Kidney (tissue), 22 donors: Measurements from ENCODE around the gene SAMD8. TPM values are rescaled to one million over a fixed set of nuclear protein-coding genes. Genes with fewer than 3 reads are reported as not detected.

Experiments used
- DNase-seq, 5 donors: peaks; one replicate each; pipeline ENCODE4 v3.0.0-alpha.2; 2013 to 2020
- FAIRE-seq: peaks from 2 replicates; lab custom pipeline; 2012; peaks lifted over from hg19 to GRCh38; lab: Jason Lieb, UNC
- H3K27ac ChIP-seq, 2 donors: one replicate each; pipeline ENCODE4 v1.7.0; 2013; ENCODE audit warnings: low read depth in 2 of 2, low read length in 2 of 2, inconsistent platforms in 1 of 2
- H3K27me3 ChIP-seq: one replicate; pipeline ENCODE4 v1.7.1; 2013; ENCODE audit warnings: low read length, inconsistent platforms; ENCODE audit not compliant: control insufficient read depth, insufficient read depth
- H3K36me3 ChIP-seq, 3 donors: one replicate each; pipeline versions ENCODE4 v1.7.0 to v1.7.1; 2013; ENCODE audit warnings: low read length in 3 of 3, control low read depth in 1 of 3, inconsistent platforms in 1 of 3; ENCODE audit not compliant: insufficient read depth in 3 of 3, control insufficient read depth in 2 of 3
- H3K4me1 ChIP-seq, 3 donors: one replicate each; pipeline versions ENCODE4 v1.7.0 to v1.7.1; 2013; ENCODE audit warnings: low read length in 3 of 3, inconsistent platforms in 1 of 3, low read depth in 1 of 3; ENCODE audit not compliant: control insufficient read depth in 2 of 3, insufficient read depth in 2 of 3
- H3K4me3 ChIP-seq, 3 donors: one replicate each; pipeline versions ENCODE4 v1.7.0 to v1.8.1; 2013; ENCODE audit warnings: low read length in 3 of 3, control low read depth in 1 of 3, inconsistent platforms in 1 of 3
- H3K9ac ChIP-seq, 3 donors: one replicate each; pipeline versions ENCODE4 v1.7.0 to v1.7.1; 2013; ENCODE audit warnings: low read length in 3 of 3, control low read depth in 1 of 3, inconsistent platforms in 1 of 3
- H3K9me3 ChIP-seq, 3 donors: one replicate each; pipeline versions ENCODE4 v1.7.0 to v1.7.1; 2013; ENCODE audit warnings: low read length in 3 of 3, control low read depth in 1 of 3, inconsistent platforms in 1 of 3; ENCODE audit not compliant: control insufficient read depth in 2 of 3, insufficient read depth in 1 of 3
- intact Hi-C: fragments of 100-400 bp; cut with DNase I; formaldehyde crosslinking; loops from one replicate; pipeline ENCODE4 v1.11.1; 2022
- long read RNA-seq, 10 donors: library from polyadenylated mRNA in 1 of 10; unstranded in 1 of 10; transcript quantifications; one replicate each; pipeline ENCODE4 v2.0.0 and lab custom pipeline, GENCODE V29; 2021 to 2026
- polyA plus RNA-seq: library from polyadenylated mRNA; stranded (reverse); fragments of 350-450 nt; fragmentation: Illumina TruSeq; extraction: RNeasy Lipid Tissue Mini Kit (QIAGEN cat#74804); gene quantifications from one replicate; pipeline ENCODE4 v1.2.3, GENCODE V29; 2014; ENCODE audit warnings: low read depth, low replicate concordance; ENCODE audit not compliant: insufficient read depth
- total RNA-seq: library from RNA; stranded (reverse); fragmentation: NEBNext Ultra II Directional; extraction: Animal tissue kit (Norgen Biotek cat#: 25700); gene quantifications from one replicate; pipeline ENCODE4 v1.2.1, GENCODE V29; 2021
- TF ChIP-seq, protein P1 (sequence below): IDR thresholded peaks from 3 replicates; pipeline ENCODE4 v1.5.1; 2012; ENCODE audit warnings: mild to moderate bottlenecking, moderate library complexity, borderline replicate concordance; ENCODE audit not compliant: insufficient read depth; ENCODE audit errors: extremely low read depth
- donor health status: control.
- donor health status: control.
- donor health status: control.
- donor health status: control.
- donor health status: control.
- donor health status: DM: yes; HTN: yes; CAD: no.
- donor health status: Normal renal cell carcinoma (clear cell type).

The SAMD8 gene
- total RNA-seq (20.5 TPM), polyA plus RNA-seq (5.3 TPM)
- long read RNA-seq, donor 1, partial matches to known transcripts = 0 of 3 reads
- long read RNA-seq, donor 1, other reads (novel, unspliced or antisense) = 0 of 3 reads
- long read RNA-seq, donor 2, partial matches to known transcripts = 0 of 1 reads
- long read RNA-seq, donor 2, other reads (novel, unspliced or antisense) = 0 of 1 reads
- long read RNA-seq, donor 3 = 0 reads
- long read RNA-seq, donor 4 = 0 reads
- long read RNA-seq, donor 5 = 0 reads
- long read RNA-seq, donor 6 = 0 reads
- long read RNA-seq, donor 7, partial matches to known transcripts = 2 of 14 reads
- long read RNA-seq, donor 7, other reads (novel, unspliced or antisense) = 8 of 14 reads
- long read RNA-seq, donor 8, partial matches to known transcripts = 0 of 1 reads
- long read RNA-seq, donor 8, other reads (novel, unspliced or antisense) = 0 of 1 reads
- long read RNA-seq, donor 9, partial matches to known transcripts = 0 of 1 reads
- long read RNA-seq, donor 9, other reads (novel, unspliced or antisense) = 0 of 1 reads
- long read RNA-seq, donor 10 = 0 reads

DNA sequence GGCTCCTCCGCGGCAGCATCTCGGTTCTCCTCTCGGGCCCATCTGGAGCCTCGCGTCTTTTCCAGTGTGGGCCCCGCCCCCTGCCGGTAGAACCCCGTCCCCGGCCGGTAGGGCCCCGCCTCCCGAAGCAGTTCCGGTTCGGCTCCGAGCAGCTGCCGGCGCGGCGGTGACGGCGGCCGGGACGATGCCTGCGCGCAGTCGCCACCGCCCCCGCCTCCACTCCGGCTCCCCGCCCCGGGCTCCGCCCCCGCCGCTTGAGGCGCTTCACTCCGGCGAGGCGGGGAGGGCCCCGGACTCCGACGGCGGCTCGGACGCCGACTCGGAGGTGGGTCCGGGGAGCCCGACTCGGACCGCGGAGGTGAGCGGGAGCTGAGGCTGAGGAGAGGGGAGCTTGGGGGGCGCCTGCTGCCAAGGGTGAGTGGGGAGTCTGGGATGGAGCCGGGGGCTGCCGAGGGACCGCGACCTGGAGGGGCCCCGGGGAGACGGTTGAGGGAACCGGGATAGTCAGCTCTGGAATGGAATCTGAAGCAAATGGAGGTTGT lies at the start of gene SAMD8:
SAMD8 (plus strand) TSS at position 292 of the 542 bp plus-strand sequence. CDS start 38,873 bp downstream, outside the sequence.
- no peaks in the 10 kb centered on the region for H3K36me3 ChIP-seq
- H3K4me1 ChIP-seq = peaks cover 0 to 10% (median 0%) of the 10 kb centered on the region in 3 donors
- peak within 1 kb of the TSS; percentile 78 to 96 (median 88) for H3K4me3 ChIP-seq
- no peak for FAIRE-seq
- no peaks in the 10 kb centered on the region for H3K27me3 ChIP-seq
- intact Hi-C loops = no loop called here
- DNase-seq = peak; percentile 96 to 99 (median 98)
- TF ChIP-seq, protein P1, sequence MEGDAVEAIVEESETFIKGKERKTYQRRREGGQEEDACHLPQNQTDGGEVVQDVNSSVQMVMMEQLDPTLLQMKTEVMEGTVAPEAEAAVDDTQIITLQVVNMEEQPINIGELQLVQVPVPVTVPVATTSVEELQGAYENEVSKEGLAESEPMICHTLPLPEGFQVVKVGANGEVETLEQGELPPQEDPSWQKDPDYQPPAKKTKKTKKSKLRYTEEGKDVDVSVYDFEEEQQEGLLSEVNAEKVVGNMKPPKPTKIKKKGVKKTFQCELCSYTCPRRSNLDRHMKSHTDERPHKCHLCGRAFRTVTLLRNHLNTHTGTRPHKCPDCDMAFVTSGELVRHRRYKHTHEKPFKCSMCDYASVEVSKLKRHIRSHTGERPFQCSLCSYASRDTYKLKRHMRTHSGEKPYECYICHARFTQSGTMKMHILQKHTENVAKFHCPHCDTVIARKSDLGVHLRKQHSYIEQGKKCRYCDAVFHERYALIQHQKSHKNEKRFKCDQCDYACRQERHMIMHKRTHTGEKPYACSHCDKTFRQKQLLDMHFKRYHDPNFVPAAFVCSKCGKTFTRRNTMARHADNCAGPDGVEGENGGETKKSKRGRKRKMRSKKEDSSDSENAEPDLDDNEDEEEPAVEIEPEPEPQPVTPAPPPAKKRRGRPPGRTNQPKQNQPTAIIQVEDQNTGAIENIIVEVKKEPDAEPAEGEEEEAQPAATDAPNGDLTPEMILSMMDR = no peak
- H3K9ac ChIP-seq = peak within 1 kb of the TSS; percentile 86 to 99 (median 99)
- H3K27ac ChIP-seq = peak within 1 kb of the TSS; percentile 96 to 99
- H3K9me3 ChIP-seq = no peaks in the 10 kb centered on the region

DNA sequence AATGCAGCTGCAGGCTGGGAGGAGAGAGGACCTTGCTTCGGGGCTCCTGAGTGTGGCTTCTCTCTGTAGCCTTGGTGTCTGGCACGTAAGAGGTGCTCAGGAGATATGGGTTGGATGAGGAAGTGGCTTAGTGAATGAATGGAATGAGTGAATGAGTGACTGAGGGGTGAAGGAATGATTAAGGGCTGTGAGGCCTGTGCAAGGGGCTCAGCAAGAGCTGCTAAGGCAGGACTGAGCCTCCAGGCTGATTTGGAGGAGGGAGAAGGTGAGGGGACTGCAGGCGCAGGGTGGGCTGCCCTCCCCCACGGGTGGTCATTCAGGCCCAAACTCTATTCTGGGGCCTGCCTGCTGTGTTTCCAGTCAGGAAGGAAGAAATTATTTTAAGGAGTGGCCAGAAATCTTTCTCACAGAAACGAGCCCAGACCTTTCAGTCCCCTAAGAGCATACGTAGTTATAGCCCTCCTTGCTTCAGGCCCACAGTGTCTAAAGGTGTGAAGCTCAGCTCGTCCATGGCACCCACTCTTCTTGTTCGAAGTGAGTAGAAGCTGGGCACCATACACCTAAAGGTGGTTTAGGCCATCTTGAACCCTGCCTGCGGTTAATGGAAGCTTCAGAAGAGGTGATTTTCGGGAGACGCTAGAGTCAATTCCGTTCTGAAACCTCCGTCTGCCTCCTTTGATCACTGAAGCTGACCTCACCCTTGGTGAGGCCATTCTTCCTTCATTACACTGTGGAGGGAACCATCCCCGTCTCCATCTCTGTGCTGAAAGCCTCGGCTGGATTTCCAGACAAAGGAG lies 49.5 kb upstream of the SAMD8 start:
- TF ChIP-seq, protein P1 = no peak
- Histone ChIP-seq H3K27me3 (no peaks in the 10 kb centered on the region), H3K9me3 (no peaks in the 10 kb centered on the region), H3K4me3 (no peak overlapping the region), H3K27ac (no peak overlapping the region), H3K4me1 (no peaks in the 10 kb centered on the region), H3K9ac (no peak overlapping the region), H3K36me3 (no peaks in the 10 kb centered on the region)
- DNase-seq (no peak), FAIRE-seq (no peak)
- intact Hi-C loops = no loop called here

DNA sequence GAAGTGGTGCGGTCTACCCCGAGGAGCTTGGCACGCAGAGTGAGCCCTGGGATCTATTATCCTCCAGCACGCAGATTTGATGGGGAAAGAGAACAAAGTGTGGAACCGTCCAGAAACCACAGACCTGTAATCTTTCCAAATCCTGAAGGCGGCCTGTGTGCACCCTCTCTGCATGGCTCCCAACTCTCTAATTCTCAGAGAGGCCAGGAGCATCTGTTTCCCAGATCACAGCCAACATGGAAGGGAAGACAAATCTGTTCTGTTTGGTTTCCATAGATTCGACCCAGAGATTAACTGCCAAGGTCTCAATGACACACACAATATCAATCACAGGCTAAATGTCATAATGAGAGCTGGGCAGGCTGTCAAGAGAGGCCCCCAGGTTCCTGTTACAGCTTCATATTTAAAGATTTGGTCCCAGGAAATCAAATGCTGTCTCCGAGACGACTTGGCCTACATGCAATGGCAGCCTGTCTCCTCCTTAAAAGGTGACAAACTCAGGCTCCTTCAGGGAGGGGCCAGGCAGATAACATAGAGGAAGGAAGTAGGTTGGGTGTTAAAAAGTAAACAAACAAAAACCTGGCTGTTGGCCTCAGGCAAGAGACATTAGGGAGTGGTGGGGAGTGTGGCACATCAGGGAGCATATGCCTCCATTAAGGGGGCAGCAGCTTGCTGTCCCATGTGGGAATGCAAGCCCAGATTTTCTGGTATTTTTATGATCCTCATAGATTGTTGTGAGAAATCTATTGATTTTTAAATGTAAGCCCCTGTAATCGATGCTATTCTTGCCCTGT lies 48.8 kb upstream of the SAMD8 start:
- Histone ChIP-seq H3K36me3 (no peaks in the 10 kb centered on the region), H3K4me3 (no peak overlapping the region), H3K9me3 (no peaks in the 10 kb centered on the region), H3K4me1 (no peaks in the 10 kb centered on the region), H3K27ac (no peak overlapping the region), H3K27me3 (no peaks in the 10 kb centered on the region), H3K9ac (no peak overlapping the region)
- TF ChIP-seq, protein P1 = no peak
- FAIRE-seq (no peak), DNase-seq (no peak)
- intact Hi-C loops = no loop called here
